NK-92 (cell line): ENCODE measurements around the gene IFNK.
A peak's percentile ranks its signal among the peaks of the same experiment; 100 is the strongest.

Source experiments
- DNase-seq: peaks from one replicate; lab custom pipeline; 2025; ENCODE audit not compliant: unreplicated experiment; lab: John Stamatoyannopoulos, UW

Gene IFNK

GRCh38 chr9:27572061-27572460, 48.0 kb downstream of the IFNK start:
- no peak for DNase-seq

- peak; percentile 19 for DNase-seq
Observed at GRCh38 chr9:27572566-27572917, 48.5 kb downstream of the IFNK start.

GRCh38 chr9:27572918-27573633, 49.0 kb downstream of the IFNK start, which contains the start of gene C9orf72:
Gene C9orf72 (minus strand): TSS chr9:27573481. CDS start chr9:27567120, 6,361 bp downstream.
- no peak for DNase-seq

GRCh38 chr9:27573634-27574590, 49.8 kb downstream of the IFNK start:
- DNase-seq: peak; percentile 90
